Keratinocyte (primary cell): ENCODE results near the gene AFF4. TPM values are rescaled to one million over a fixed set of nuclear protein-coding genes. Genes with fewer than 3 reads are reported as not detected.
"Not testable (repeated sequence)": the region's sequence is repeated elsewhere in the genome, so short reads cannot be mapped to it uniquely, and the experiment has no call there.

ENCODE experiments used
- DNase-seq: peaks from one replicate; pipeline ENCODE4 v3.0.0-alpha.2; 2011; ENCODE audit warnings: low read depth, missing footprints, low spot score
- FAIRE-seq: peaks from 2 replicates; lab custom pipeline; 2011; peaks lifted over from hg19 to GRCh38; lab: Jason Lieb, UNC
- H2AFZ ChIP-seq: 2 replicates; pipeline ENCODE4 v1.6.0; 2012; ENCODE audit warnings: low read length, control low read depth, inconsistent platforms; ENCODE audit not compliant: control insufficient read depth
- H3K27ac ChIP-seq: 2 replicates; pipeline ENCODE4 v1.5.1; 2011; ENCODE audit warnings: low read length; ENCODE audit not compliant: control insufficient read depth, insufficient read depth
- H3K27me3 ChIP-seq: 3 replicates; pipeline ENCODE4 v1.6.0; 2011; ENCODE audit warnings: low read length; ENCODE audit not compliant: control insufficient read depth, insufficient read depth; ENCODE audit errors: extremely low read depth
- H3K36me3 ChIP-seq, 2 experiments: 2 replicates in 1 of 2; 3 replicates in 1 of 2; pipeline ENCODE4 v1.5.1; 2011; ENCODE audit warnings: low read length in 2 of 2, mild to moderate bottlenecking in 1 of 2; ENCODE audit not compliant: control insufficient read depth in 2 of 2, insufficient read depth in 2 of 2; ENCODE audit errors: extremely low read depth in 1 of 2
- H3K4me1 ChIP-seq: 3 replicates; pipeline ENCODE4 v1.5.1; 2011; ENCODE audit warnings: low read length; ENCODE audit not compliant: control insufficient read depth, insufficient read depth; ENCODE audit errors: extremely low read depth
- H3K4me2 ChIP-seq: 3 replicates; pipeline ENCODE4 v1.6.0; 2011; ENCODE audit warnings: low read depth, low read length; ENCODE audit not compliant: control insufficient read depth, insufficient read depth; ENCODE audit errors: extremely low read depth
- H3K4me3 ChIP-seq, 3 experiments: fragments of 200-600 bp in 1 of 3; sonication (generic) in 1 of 3; 2 replicates in 2 of 3; 3 replicates in 1 of 3; pipeline ENCODE4 v1.5.1; 2011 to 2016; ENCODE audit warnings: low read length in 3 of 3, mild to moderate bottlenecking in 3 of 3, control low read depth in 2 of 3, inconsistent platforms in 1 of 3, low read depth in 1 of 3, mixed read lengths in 1 of 3, mixed run types in 1 of 3, moderate library complexity in 1 of 3; ENCODE audit not compliant: control insufficient read depth in 2 of 3, insufficient read depth in 2 of 3; ENCODE audit errors: extremely low read depth in 1 of 3
- H3K79me2 ChIP-seq: 2 replicates; pipeline ENCODE4 v1.6.0; 2012; ENCODE audit warnings: low read length; ENCODE audit not compliant: control insufficient read depth, insufficient read depth
- H3K9ac ChIP-seq: 3 replicates; pipeline ENCODE4 v1.6.0; 2011; ENCODE audit warnings: low read length; ENCODE audit not compliant: control insufficient read depth, insufficient read depth; ENCODE audit errors: extremely low read depth
- H3K9me1 ChIP-seq: 3 replicates; pipeline ENCODE4 v1.6.0; 2011; ENCODE audit warnings: low read length; ENCODE audit not compliant: control insufficient read depth, insufficient read depth; ENCODE audit errors: extremely low read depth
- H3K9me3 ChIP-seq: 2 replicates; pipeline ENCODE4 v1.5.1; 2012; ENCODE audit warnings: low read depth, low read length; ENCODE audit not compliant: control insufficient read depth
- H4K20me1 ChIP-seq: 3 replicates; pipeline ENCODE4 v1.6.0; 2011; ENCODE audit warnings: low read length; ENCODE audit not compliant: control insufficient read depth, insufficient read depth; ENCODE audit errors: extremely low read depth
- CTCF ChIP-seq, 3 experiments: IDR thresholded peaks in 1 of 3; conservative IDR thresholded peaks in 1 of 3; optimal IDR thresholded peaks in 1 of 3; 2 replicates in 2 of 3; 3 replicates in 1 of 3; pipeline versions ENCODE3 to v1.5.1; 2011; ENCODE audit warnings: low read length in 3 of 3, mild to moderate bottlenecking in 3 of 3, moderate library complexity in 2 of 3, control low read depth in 1 of 3, inconsistent platforms in 1 of 3; ENCODE audit not compliant: insufficient read depth in 2 of 3; ENCODE audit errors: extremely low read depth in 1 of 3
- EZH2 ChIP-seq: IDR thresholded peaks from one replicate; pipeline ENCODE4 v1.6.1; 2012; ENCODE audit warnings: inconsistent platforms, mild to moderate bottlenecking, low read length, moderate library complexity
- dilution Hi-C: fragments of 300-500 bp; cut with MboI; formaldehyde crosslinking; loops from one replicate; pipeline ENCODE4 v1.7.0; 2020; ENCODE audit warnings: low sequenced_read_pairs; ENCODE audit not compliant: extremely low pct_ligation_motif_present
- polyA plus RNA-seq, 5 experiments: library from polyadenylated mRNA; depleted of rRNA in 3 of 5; stranded (reverse) in 3 of 5; stranded (forward) in 1 of 5; unstranded in 1 of 5; fragments of >200 nt; gene quantifications; 1 replicate in 1 of 5; 2 replicates in 3 of 5; 3 replicates in 1 of 5; pipeline versions ENCODE4 v1.2.1 to v1.2.3, GENCODE V29; 2011 to 2012; ENCODE audit warnings: missing spikeins in 2 of 5, low read depth in 1 of 5, low replicate concordance in 1 of 5

AFF4 gene
- polyA plus RNA-seq, 1 donor (not counting 4 experiments of a cell fraction or from before 2014, with no cell fraction given), result 51.3 TPM

DNA sequence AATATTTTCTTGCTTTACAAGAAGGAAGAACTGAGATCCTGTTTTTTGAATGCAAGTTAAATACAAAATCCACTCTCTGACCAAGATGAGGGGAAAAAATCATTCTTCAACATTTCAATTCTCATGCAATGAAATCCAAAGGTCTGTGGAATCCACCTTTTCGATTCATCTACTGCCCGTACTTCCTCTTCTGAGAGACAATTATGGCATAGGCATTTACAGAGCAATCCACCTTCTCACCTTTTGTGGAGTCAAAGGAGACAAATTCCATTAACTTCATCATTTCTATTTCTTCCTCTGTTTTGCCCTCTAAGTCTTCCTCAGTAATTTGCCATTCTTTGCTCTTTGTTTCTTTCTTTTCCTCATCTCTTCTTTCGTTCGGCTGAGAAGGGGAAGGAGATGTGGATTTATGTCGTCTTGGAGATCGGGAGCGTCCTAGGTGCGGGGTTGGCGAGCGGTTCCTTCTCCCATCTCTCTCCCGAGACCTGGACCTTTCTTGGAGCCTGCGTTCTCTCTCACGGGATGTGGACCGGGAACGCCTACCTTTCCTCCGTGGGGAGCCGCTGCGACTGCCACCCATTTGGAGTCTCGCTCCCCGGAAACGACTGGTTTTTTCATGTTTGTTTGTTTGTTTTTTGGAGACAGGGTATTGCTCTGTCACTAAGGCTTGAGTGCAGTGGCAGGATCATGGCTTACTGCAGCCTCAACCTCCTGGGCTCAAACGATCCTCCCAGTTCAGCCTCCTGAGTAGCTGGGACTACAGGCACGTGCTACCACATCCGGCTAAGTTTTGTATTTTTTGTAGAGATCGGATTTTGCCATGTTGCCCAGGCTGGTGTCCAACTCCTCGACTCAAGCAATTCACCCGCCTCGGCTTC, 24.3 kb upstream of the AFF4 start:
- Histone ChIP-seq H3K27ac (no peak overlapping the region), H3K4me1 (no peaks in the 10 kb centered on the region), H3K79me2 (no peaks in the 10 kb centered on the region), H3K9me3 (no peaks in the 10 kb centered on the region), H3K4me2 (no peak overlapping the region), H3K4me3 (no peak overlapping the region), H3K9me1 (no peaks in the 10 kb centered on the region), H2AFZ (no peak overlapping the region), H4K20me1 (no peaks in the 10 kb centered on the region), H3K9ac (no peak overlapping the region), H3K36me3 (no peaks in the 10 kb centered on the region), H3K27me3 (no peaks in the 10 kb centered on the region)
- TF ChIP-seq CTCF (optimal IDR thresholded peaks at IDR 0.05 in 1 of 3, IDR thresholded peaks at IDR 0.05 in 1 of 3, conservative IDR thresholded peaks at IDR 0.05 in 1 of 3; ENCODE audit: extremely low read depth in 1 of 3, insufficient read depth in 2 of 3, low read length in 3 of 3) (no peak), EZH2 (no peak)
- FAIRE-seq (no peak), DNase-seq (no peak)
- dilution Hi-C loops, result no loop called here

GRCh38 chr5:132982971-132983370, 19.5 kb upstream of the AFF4 start:
- DNase-seq, H3K9ac ChIP-seq, H3K27me3 ChIP-seq, H3K4me1 ChIP-seq, H3K4me2 ChIP-seq, H3K9me3 ChIP-seq, H4K20me1 ChIP-seq, H3K27ac ChIP-seq, H3K9me1 ChIP-seq, H3K4me3 ChIP-seq, H3K36me3 ChIP-seq, H2AFZ ChIP-seq, FAIRE-seq, H3K79me2 ChIP-seq, dilution Hi-C loops: not testable (repeated sequence)
